ENCODE measurements around the gene IQUB.

Gene IQUB

DNA sequence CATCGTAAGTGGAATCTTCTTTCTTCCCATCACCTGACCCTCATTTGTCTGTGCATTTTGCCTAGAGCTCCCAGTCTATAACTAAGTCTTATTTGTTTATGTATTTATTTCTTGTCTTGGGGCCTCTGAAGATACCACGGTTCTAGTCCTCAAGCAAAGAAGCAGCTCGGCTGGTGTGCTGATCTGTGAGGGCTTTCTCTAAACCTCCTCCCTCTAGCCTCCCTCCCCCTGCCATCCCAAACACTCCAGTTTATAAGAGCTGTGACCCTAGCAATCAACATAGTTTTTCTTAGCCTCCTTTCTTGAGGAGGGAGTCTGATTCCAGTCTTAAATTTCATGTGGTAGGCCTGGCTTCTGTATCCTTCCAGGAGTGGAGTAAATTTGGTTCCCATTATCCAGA, 38.9 kb upstream of the IQUB start:
- Histone ChIP-seq H3F3A (ENCODE audit: control insufficient read depth, insufficient read depth) (no peaks in the 10 kb centered on the region), H3K27ac (ENCODE audit: low read depth, low read length) (no peak overlapping the region), H3K4me2 (ENCODE audit: low read length) (no peak overlapping the region), H3K9me2 (replicated peaks; ENCODE audit: control insufficient read depth, low read length) (no peaks in the 10 kb centered on the region), H3K4me3 (ENCODE audit: low read length) (no peak overlapping the region), H3K9me3 (ENCODE audit: control insufficient read depth, insufficient read depth, low read length) (no peaks in the 10 kb centered on the region), H3K27me3 (ENCODE audit: control insufficient read depth, low read length) (peaks cover 10% of the 10 kb centered on the region; the same call in 1 of the 2 replicates), H3K36me3 (ENCODE audit: control insufficient read depth, low read length) (no peaks in the 10 kb centered on the region), H3K4me1 (ENCODE audit: control insufficient read depth, low read length) (no peaks in the 10 kb centered on the region), H3K79me2 (ENCODE audit: control insufficient read depth, low read length) (no peaks in the 10 kb centered on the region), H4K20me1 (ENCODE audit: control insufficient read depth, insufficient read depth, low read depth, low read length) (no peaks in the 10 kb centered on the region)
- TF ChIP-seq EZH2phosphoT487 (IDR thresholded peaks at IDR 0.05; ENCODE audit: borderline replicate concordance, low read length): no peak
- TF ChIP-seq, protein P1, sequence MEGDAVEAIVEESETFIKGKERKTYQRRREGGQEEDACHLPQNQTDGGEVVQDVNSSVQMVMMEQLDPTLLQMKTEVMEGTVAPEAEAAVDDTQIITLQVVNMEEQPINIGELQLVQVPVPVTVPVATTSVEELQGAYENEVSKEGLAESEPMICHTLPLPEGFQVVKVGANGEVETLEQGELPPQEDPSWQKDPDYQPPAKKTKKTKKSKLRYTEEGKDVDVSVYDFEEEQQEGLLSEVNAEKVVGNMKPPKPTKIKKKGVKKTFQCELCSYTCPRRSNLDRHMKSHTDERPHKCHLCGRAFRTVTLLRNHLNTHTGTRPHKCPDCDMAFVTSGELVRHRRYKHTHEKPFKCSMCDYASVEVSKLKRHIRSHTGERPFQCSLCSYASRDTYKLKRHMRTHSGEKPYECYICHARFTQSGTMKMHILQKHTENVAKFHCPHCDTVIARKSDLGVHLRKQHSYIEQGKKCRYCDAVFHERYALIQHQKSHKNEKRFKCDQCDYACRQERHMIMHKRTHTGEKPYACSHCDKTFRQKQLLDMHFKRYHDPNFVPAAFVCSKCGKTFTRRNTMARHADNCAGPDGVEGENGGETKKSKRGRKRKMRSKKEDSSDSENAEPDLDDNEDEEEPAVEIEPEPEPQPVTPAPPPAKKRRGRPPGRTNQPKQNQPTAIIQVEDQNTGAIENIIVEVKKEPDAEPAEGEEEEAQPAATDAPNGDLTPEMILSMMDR (IDR thresholded peaks at IDR 0.05; ENCODE audit: low read depth, low read length, poor library complexity, severe bottlenecking): no peak

DNA sequence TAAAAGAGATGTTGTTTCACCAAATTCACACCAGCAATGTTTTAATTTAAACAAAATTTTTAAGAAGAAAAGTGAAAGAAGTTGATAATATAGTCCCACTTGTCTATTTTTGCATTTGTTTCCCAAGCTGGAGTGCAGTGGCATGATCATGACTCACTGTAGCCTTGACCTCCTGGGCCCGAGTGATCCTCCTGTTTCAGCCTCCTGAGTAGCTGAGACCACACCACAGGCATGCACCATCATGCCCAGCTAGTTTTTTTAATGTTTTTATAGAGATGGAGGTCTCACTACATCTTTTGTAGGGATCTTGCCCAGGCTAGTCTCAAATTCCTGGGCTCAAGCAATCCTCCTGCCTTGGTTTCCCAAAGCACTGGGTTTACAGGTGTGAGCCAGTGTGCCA, 37.3 kb upstream of the IQUB start:
- Histone ChIP-seq H3F3A (ENCODE audit: control insufficient read depth, insufficient read depth) (no peaks in the 10 kb centered on the region), H3K27ac (ENCODE audit: low read depth, low read length) (no peak overlapping the region), H3K36me3 (ENCODE audit: control insufficient read depth, low read length) (no peaks in the 10 kb centered on the region), H3K9me3 (ENCODE audit: control insufficient read depth, insufficient read depth, low read length) (no peaks in the 10 kb centered on the region), H3K4me2 (ENCODE audit: low read length) (no peak overlapping the region), H3K4me3 (ENCODE audit: low read length) (no peak overlapping the region), H3K79me2 (ENCODE audit: control insufficient read depth, low read length) (no peaks in the 10 kb centered on the region), H3K4me1 (ENCODE audit: control insufficient read depth, low read length) (no peaks in the 10 kb centered on the region), H4K20me1 (ENCODE audit: control insufficient read depth, insufficient read depth, low read depth, low read length) (no peaks in the 10 kb centered on the region), H3K9me2 (replicated peaks; ENCODE audit: control insufficient read depth, low read length) (no peaks in the 10 kb centered on the region), H3K27me3 (ENCODE audit: control insufficient read depth, low read length) (peaks cover 9% of the 10 kb centered on the region; the same call in 1 of the 2 replicates)
- TF ChIP-seq, protein P1 (IDR thresholded peaks at IDR 0.05; ENCODE audit: low read depth, low read length, poor library complexity, severe bottlenecking): no peak
- TF ChIP-seq EZH2phosphoT487 (IDR thresholded peaks at IDR 0.05; ENCODE audit: borderline replicate concordance, low read length): no peak

DNA sequence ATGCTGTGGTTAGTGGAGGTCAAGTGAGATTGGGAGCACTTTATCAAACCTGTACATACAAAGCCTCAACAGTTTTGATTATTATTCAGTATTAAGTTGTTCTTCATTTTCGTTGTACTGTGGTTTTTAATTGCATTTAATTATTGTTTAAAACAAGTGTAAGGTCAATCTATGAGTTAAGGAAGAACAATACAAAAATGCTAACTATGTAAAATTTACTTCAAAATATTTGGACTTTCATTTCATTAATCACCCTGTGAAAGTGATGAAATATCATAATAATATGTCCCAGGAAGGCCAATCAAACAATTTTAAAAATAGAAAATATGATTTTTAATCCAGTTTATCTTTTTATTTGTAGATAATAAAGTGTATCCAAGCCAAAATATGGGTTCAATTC, 36.8 kb upstream of the IQUB start:
- no peaks in the 10 kb centered on the region for H3K9me2 ChIP-seq (replicated peaks; ENCODE audit: control insufficient read depth, low read length)
- no peak overlapping the region for H3K27ac ChIP-seq (ENCODE audit: low read depth, low read length)
- TF ChIP-seq, protein P1 (IDR thresholded peaks at IDR 0.05; ENCODE audit: low read depth, low read length, poor library complexity, severe bottlenecking): no peak
- no peak for TF ChIP-seq EZH2phosphoT487 (IDR thresholded peaks at IDR 0.05; ENCODE audit: borderline replicate concordance, low read length)
- H3F3A ChIP-seq (ENCODE audit: control insufficient read depth, insufficient read depth): no peaks in the 10 kb centered on the region
- no peaks in the 10 kb centered on the region for H3K4me1 ChIP-seq (ENCODE audit: control insufficient read depth, low read length)
- no peaks in the 10 kb centered on the region for H3K9me3 ChIP-seq (ENCODE audit: control insufficient read depth, insufficient read depth, low read length)
- H3K27me3 ChIP-seq (ENCODE audit: control insufficient read depth, low read length): peaks cover 9% of the 10 kb centered on the region; the same call in 1 of the 2 replicates
- H4K20me1 ChIP-seq (ENCODE audit: control insufficient read depth, insufficient read depth, low read depth, low read length): no peaks in the 10 kb centered on the region
- H3K79me2 ChIP-seq (ENCODE audit: control insufficient read depth, low read length): no peaks in the 10 kb centered on the region
- no peak overlapping the region for H3K4me3 ChIP-seq (ENCODE audit: low read length)
- H3K36me3 ChIP-seq (ENCODE audit: control insufficient read depth, low read length): no peaks in the 10 kb centered on the region
- H3K4me2 ChIP-seq (ENCODE audit: low read length): no peak overlapping the region

Measured in DOHH2 (cell line).